OCI-LY1 (cell line): Measurements from ENCODE around the gene XPO6.

Experiments used
- EZH2 ChIP-seq: fragments of 200-600 bp; sonication (generic), shearing (Covaris generic); IDR thresholded peaks from 2 replicates; pipeline ENCODE4 v1.8.0; 2017; ENCODE audit warnings: borderline replicate concordance, mixed run types, mild to moderate bottlenecking, antibody characterized with exemption, low read length, moderate library complexity, mixed read lengths
- TF ChIP-seq, protein P1 (sequence below): fragments of 200-600 bp; sonication (generic), shearing (Covaris generic); IDR thresholded peaks from 2 replicates; pipeline ENCODE4 v1.5.1; 2017; ENCODE audit warnings: mild to moderate bottlenecking, antibody characterized with exemption, low read length, moderate library complexity, mixed read lengths

DNA sequence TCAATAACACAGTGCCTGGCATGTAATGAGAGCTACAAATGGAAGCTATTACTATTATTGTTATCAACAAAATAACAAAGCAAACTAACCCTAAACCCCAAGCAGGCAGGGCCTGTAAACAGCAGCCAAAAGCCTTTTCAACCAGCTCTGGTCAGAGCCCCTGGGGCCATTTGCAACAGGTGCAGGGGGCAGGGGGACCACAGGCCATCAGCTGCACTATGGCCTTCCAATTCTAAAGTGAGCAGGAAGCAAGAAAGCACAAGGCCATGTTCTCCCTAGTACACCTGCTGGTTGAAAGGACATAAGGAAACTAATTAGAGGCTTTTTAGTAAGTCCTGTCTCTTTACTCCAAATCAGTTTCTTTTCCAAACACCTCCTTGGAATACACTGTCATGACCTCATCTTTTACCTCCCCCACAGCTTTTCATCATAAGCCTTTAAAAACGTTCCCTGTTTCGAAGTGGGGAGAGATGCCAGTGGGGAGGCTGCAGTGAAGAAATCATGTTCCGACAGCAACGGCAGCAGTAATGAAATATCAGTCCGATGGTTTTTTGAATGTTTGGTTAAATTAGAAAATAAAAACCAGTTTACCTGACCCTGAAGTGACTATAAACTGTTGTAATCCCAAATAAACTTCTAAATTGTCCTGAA is 79.9 kb downstream of the XPO6 start:
- TF ChIP-seq, protein P1, sequence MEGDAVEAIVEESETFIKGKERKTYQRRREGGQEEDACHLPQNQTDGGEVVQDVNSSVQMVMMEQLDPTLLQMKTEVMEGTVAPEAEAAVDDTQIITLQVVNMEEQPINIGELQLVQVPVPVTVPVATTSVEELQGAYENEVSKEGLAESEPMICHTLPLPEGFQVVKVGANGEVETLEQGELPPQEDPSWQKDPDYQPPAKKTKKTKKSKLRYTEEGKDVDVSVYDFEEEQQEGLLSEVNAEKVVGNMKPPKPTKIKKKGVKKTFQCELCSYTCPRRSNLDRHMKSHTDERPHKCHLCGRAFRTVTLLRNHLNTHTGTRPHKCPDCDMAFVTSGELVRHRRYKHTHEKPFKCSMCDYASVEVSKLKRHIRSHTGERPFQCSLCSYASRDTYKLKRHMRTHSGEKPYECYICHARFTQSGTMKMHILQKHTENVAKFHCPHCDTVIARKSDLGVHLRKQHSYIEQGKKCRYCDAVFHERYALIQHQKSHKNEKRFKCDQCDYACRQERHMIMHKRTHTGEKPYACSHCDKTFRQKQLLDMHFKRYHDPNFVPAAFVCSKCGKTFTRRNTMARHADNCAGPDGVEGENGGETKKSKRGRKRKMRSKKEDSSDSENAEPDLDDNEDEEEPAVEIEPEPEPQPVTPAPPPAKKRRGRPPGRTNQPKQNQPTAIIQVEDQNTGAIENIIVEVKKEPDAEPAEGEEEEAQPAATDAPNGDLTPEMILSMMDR = no peak
- no peak for TF ChIP-seq EZH2
